ENCODE measurements around the gene SPINK4. TPM values are rescaled to one million over a fixed set of nuclear protein-coding genes. Genes with fewer than 3 reads are reported as not detected.

Gene SPINK4
- total RNA-seq, 1 experiment from 2014 or later = not detected

DNA sequence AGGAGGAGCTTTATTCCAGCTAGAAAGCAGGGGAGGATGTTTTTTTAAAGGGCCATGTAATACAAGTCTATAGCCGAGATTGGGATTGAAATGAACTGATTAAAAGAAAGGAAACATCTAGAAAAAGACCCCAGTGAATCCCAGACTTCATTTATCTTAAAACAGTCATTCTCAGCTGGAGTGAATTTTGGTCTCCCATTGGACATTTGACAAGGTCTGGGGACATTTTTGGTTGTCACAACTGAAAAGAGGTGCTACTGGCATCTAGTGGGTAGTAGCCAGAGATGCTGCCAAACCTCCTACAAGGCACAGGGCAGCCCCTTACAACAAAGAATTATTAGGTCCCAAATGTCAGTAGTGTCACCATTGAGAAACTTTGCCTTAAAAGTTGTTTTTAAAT, 16.3 kb upstream of the SPINK4 start:
- no peak overlapping the region for H3K18ac ChIP-seq (ENCODE audit: insufficient read length, low read depth, low read length)
- DNase-seq = no peak
- no peak overlapping the region for H2BK12ac ChIP-seq (ENCODE audit: insufficient read length, low read depth, low read length)
- H3K9me3 ChIP-seq (ENCODE audit: control insufficient read depth, low read depth, low read length) = no peaks in the 10 kb centered on the region
- no peak for TF ChIP-seq CTCF (conservative IDR thresholded peaks at IDR 0.05)
- H3K14ac ChIP-seq (ENCODE audit: insufficient read depth, low read length) = no peak overlapping the region
- H3K9me3 Mint-ChIP-seq = no peaks in the 10 kb centered on the region
- no peaks in the 10 kb centered on the region for H3K4me1 ChIP-seq (ENCODE audit: insufficient read depth, low read length)
- H3K23me2 ChIP-seq (ENCODE audit: insufficient read length, low read depth, low read length, poor library complexity, severe bottlenecking) = no peaks in the 10 kb centered on the region
- no peak overlapping the region for H2BK20ac ChIP-seq (ENCODE audit: low read depth, low read length, poor library complexity, severe bottlenecking)
- H3K27ac Mint-ChIP-seq = no peak overlapping the region
- H2AFZ ChIP-seq (ENCODE audit: low read length) = no peak overlapping the region
- H3K4me2 ChIP-seq (ENCODE audit: insufficient read depth, insufficient read length, low read length) = no peak overlapping the region
- no peak overlapping the region for H4K5ac ChIP-seq (ENCODE audit: insufficient read length, low read depth, low read length)
- H3T11ph ChIP-seq (ENCODE audit: low read length) = no peak overlapping the region
- H3K27me3 ChIP-seq (ENCODE audit: insufficient read depth, low read length) = no peaks in the 10 kb centered on the region
- H2AK5ac ChIP-seq (ENCODE audit: insufficient read length, low read length) = no peak overlapping the region
- no peak overlapping the region for H3K27ac ChIP-seq (ENCODE audit: insufficient read length, low read depth, low read length)
- no peaks in the 10 kb centered on the region for H3K79me2 ChIP-seq (ENCODE audit: insufficient read depth, low read length)
- peaks cover 3 to 12% of the 10 kb centered on the region in 2 experiments for H3K4me1 Mint-ChIP-seq
- H3K36me3 Mint-ChIP-seq (ENCODE audit: insufficient read depth in 1 of 3, low read depth in 3 of 3) = no peaks in the 10 kb centered on the region
- H3K23ac ChIP-seq (ENCODE audit: insufficient read length, low read depth, low read length) = no peak overlapping the region
- H2BK15ac ChIP-seq (ENCODE audit: low read depth, low read length) = no peak overlapping the region
- no peaks in the 10 kb centered on the region for H4K20me1 ChIP-seq (ENCODE audit: control insufficient read depth, insufficient read depth, insufficient read length)
- no peak overlapping the region for H4K8ac ChIP-seq (replicated peaks; ENCODE audit: insufficient read length, low read depth, low read length)
- no peak overlapping the region for H3K9ac ChIP-seq (ENCODE audit: extremely low read depth, insufficient read length, low read length)
- no peaks in the 10 kb centered on the region for H3K79me1 ChIP-seq (ENCODE audit: insufficient read depth, low read depth, low read length, poor library complexity, severe bottlenecking)
- H4K91ac ChIP-seq (ENCODE audit: insufficient read length, low read depth, low read length) = no peak overlapping the region
- H2BK5ac ChIP-seq (ENCODE audit: insufficient read length, low read length) = no peak overlapping the region
- H2BK120ac ChIP-seq (ENCODE audit: low read depth, low read length, poor library complexity, severe bottlenecking) = no peak overlapping the region
- H3K4me3 Mint-ChIP-seq = no peak overlapping the region
- H3K56ac ChIP-seq (ENCODE audit: insufficient read length, low read depth, low read length) = no peak overlapping the region
- no peak overlapping the region for H3K4ac ChIP-seq (ENCODE audit: low read depth, low read length)
- WGBS (ENCODE audit: extremely low coverage, insufficient read length, low lambda C conversion rate) = no CpG with 5 or more reads among the region's 1 CpG
- no peaks in the 10 kb centered on the region; the same call in none of the 2 replicates for H3K27me3 Mint-ChIP-seq (ENCODE audit: low read depth)
